ENCODE measurements around the gene IL31.

The IL31 gene

GRCh38 chr12:122128481-122128880 lies 45.5 kb downstream of the IL31 start:
- DNase-seq (ENCODE audit: low spot score), result no peak

- no peak for DNase-seq (ENCODE audit: low spot score)
Measured at GRCh38 chr12:122127839-122128238, 46.2 kb downstream of the IL31 start.

- peak; percentile 52 for DNase-seq (ENCODE audit: low spot score)
Measured at GRCh38 chr12:122126713-122127597, 47.1 kb downstream of the IL31 start.

GRCh38 chr12:122126342-122126635 lies 47.7 kb downstream of the IL31 start:
- DNase-seq (ENCODE audit: low spot score), result no peak

GRCh38 chr12:122125452-122126341 lies 48.3 kb downstream of the IL31 start:
- no peak for DNase-seq (ENCODE audit: low spot score)

GRCh38 chr12:122124370-122124769 lies 49.7 kb downstream of the IL31 start:
- no peak for DNase-seq (ENCODE audit: low spot score)

- no peak for DNase-seq (ENCODE audit: low spot score)
Measured at GRCh38 chr12:122123761-122124145, 50.3 kb downstream of the IL31 start.

- peak; percentile 71 for DNase-seq (ENCODE audit: low spot score)
Measured at GRCh38 chr12:122123051-122123760, 50.8 kb downstream of the IL31 start.
